Measurements from ENCODE around the gene PROCA1.
A peak's percentile ranks its signal among the peaks of the same experiment; 100 is the strongest.

PROCA1 gene, protein sequence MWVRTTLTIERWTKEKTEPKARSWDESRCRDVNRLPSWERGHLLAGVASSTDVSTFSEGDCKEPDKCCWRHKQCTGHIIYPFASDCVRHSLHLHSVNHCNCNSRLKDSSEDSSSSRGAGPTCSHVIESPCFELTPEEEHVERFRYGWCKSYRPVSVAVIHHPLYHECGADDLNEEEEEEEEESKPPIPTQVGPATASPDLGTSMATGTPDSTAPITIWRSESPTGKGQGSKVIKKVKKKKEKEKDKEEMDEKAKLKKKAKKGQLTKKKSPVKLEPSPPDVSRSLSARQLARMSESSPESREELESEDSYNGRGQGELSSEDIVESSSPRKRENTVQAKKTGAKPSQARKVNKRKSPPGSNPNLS

DNA sequence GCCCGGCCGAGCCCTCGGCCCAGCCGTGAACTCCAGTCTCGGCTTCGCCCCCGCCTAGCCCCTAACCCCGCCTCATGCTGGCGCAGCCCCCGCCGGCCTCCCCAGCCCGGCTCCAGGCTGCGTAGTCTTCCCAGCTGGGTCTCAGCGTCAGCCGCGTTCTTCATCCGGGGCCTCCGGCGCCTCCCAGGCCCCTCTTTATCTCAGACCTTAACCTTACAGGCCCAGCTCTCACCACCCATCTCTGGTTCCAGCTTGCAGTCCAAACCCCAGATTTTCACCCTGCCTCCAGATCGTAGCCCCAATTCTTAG, at the start of gene PROCA1:
Gene PROCA1 (minus strand): TSS at position 166 of the 309 bp plus-strand sequence. CDS start 228 bp downstream, outside the sequence.
- DNase-seq: no peak

DNA sequence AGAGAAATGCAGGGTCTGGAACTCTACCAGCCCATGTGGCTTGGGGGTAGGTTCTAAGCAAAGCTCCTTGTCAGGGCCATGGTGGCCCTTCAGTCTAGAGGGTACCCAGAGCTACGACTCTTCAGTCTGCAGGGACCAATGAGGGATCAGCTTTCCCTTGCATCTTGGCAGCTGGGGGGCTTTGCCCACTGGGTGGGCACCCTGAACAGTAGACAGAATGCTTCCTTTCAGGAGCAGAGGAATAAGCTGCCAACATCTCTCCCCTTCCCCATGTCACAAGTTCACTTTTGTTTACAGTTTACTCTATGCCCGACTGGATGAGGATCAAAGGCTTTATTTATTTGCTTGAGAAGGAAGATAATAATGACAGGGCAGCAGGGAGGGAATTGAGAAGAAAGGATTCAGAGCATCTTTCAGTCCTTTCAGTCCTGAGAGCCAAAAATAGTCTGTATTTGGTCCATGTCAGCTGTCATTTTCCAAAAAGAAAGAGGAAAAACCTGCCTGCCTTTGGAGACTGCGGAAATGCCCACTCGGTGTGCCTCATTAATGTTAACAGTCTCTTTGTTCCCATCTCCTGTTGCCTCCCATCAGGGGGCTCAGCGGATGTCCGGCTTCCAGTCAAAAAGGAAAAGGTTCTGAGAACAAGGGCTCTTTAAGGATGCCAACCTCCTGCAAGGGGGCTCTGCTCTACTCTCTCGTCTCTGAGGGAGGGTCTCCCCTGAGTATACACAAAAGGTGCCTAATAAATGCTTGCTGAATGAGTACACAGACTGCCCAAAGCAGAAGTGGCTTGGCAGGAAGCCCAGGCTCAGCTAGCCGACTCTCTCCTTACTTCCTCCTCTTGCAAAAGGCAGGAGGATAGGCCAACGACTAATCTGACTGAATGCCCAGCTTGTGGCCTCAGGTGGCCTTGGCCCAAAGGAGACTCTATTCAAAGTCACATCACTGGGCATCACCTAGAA, 49.2 kb upstream of the PROCA1 start:
- peak; percentile 69 for DNase-seq

DNA sequence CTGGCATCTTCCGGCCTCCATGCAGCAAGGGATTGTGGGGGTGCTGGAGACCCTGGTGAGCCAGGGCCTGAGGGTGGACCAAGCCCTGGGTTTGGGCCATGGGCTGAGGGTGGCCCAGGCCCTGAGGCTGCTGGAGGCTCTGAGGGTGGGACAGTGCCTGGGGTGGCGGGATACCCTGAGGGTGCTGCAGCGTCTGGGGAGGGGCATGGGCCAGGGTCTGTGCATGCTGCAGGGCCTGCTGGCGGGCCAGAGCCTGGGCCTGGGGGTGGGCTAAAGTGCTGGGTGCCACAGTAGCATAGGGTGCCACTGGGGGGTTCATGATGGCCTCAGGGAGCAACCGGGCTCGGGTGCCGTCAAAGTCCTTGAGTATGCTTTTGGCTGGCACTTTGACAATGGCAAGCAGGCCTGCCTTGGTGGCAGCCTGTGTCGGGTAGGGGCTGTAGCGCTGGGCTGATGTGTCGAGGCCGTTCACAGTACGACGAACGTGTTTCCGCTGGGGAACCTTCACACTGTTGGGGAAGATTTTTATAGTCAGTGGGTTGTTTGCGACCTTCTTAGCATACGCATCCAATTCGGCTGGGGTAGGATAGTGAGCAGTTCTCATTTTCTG, 47.7 kb upstream of the PROCA1 start:
- no peak for DNase-seq

DNA sequence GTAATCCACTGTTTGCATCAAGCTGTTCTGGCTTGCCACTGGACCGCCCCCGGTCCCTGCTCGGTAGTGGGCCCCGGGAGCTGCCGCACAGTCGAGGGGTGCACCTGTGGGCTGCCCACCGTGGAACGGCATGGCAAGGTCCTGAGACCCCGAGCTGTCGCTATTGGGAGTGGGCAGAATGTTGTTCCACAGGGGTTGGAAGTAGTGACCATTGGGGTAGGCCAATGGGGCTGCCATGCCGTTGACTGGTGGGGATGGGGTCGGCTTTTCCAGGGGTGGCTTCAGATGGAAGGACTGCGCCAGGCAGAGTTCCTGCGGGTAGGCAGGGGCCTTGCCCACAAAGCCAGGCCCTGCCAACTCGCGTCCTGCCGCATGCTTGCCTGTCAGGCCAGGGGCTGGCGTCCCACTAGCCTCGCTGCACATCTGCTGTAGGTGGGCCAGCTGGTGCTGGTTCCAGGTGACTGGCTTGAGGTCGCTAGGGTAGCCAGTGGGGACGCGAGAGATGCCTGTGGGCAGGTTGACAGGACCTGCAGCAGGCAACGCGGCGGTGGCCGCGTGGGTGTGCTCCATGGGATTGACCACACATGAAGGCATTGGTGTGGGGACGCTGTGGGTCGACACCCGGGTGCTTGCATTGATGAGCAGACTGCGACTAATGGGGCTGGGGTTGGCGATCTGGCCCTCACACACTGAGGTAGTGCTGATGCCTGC, 46.9 kb upstream of the PROCA1 start:
- no peak for DNase-seq

DNA sequence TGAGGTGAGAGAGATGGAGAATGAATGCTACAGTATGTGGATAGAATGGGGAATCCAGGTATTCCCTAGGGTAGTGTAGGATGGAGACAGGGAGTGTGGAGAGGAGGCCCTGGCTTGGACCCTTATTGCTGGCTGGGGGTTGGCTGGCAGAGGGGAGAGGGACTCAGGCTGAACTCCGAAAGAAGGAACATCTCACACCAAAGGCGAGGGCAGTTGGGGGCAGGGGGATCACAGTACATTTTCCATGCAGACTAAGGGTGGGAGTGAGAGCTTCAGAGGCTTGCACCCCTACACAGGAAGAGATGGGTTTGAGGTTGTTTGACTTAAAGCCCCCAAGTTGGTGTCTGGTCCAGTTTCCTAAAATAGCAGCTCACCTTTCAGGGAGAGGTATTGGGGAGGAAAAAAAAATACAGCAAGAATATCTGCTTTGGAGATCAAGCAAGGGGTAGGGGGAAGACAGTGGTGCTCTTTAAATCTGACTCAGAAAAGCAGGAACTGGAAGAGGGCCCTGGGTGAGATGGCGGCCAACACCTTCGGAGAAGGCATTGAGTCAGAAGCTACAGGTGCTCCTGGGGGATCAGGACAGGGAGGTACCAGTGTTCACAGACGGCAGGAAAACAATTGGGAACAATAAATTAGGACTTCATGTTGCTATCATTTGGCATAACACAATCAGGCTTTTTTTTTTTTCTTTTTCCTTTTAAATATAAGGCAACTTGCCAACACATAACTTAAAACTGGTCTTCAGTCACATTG, 44.5 kb upstream of the PROCA1 start:
- DNase-seq: no peak

DNA sequence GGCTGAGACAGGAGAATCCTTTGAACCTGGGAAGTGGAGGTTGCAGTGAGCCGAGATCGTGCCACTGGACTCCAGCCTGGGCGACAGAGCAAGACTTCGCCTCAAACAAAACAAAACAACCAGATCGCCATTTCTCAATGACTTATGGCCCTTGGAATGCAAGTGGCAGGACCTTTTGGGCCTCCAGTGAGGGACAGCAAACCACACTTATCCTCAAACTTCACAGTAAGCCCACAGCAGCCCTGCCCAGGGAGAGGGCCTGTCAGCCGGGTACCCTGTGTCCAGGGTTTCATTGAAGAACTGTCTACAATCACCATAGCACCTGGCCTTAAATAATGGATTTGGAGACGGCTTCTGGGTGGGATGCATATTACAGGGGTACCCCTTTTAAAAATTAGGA, 43.8 kb upstream of the PROCA1 start:
- no peak for DNase-seq

DNA sequence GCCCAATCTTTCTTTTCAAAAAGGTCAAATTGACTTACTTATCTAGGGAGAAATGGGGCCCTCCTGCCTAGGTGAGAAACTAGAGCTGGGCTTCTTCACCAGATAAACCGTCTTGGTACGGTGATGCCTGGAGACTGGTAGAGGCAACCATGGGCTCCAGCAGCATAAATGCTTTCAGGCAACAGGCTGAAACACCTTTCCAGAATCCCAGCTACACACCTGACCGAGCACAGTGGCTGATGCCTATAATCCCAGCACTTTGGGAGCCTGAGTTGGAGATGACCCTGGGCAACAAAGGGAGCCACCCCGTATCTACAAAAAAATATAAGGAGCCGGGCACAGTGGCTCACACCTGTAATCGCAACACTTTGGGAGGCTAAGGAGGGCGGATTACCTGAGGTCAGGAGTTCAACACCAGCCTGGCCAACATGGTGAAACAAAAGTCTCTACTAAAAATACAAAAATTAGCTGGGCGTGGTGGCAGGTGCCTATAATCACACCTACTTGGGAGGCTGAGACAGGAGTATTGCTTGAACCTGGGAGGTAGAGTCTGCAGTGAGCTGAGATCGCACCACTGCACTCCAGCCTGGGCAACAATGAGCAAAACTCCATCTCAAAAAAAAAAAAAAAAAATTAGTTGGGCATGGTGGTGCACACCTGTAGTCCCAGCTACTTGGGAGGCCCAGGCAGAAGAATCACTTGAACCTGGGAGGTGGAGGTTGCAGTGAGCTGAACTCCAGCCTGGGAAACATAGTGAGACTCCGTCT, 40.1 kb upstream of the PROCA1 start:
- no peak for DNase-seq

DNA sequence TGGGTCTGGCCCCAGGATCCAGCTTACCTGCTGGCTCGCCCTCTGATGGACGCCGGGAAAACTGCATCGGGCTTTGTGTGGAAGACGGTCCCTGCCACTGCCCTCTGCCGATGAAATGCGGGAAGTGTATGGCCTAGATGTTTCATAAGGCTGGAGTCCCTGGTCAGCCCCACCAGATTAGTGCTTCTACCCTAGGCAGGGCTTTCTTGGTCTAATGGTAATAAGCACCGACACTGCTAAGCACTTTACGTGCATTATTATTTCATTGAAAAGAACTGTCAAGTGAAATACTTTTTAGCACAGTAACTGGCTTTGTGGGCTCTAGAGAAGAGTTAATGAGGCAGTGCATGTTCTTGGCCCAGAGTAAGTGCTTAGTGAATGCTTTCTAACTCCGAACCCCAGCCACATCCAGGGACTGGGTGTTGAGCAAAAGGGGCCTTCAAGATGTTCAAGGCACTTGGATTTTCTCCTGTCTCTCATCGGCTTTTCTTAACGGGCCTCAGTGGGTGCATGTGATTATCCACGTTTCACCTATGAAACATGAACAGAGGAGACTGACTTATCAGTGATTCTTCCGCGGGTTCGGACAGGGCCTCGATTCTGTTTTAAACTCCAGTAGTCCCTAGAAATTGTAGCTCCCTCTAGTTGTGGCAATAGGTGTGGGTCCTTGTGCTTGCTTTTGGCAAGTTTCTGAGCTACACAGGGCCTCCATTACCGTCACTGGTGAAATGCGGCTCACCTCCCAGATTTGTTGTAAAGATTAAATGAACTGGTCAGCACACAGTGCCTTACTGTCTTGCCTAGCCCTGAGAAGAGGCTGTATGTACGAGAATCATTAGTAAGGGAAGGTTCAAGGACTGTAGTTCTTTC, 38.7 kb upstream of the PROCA1 start:
- DNase-seq: peak; percentile 86

DNA sequence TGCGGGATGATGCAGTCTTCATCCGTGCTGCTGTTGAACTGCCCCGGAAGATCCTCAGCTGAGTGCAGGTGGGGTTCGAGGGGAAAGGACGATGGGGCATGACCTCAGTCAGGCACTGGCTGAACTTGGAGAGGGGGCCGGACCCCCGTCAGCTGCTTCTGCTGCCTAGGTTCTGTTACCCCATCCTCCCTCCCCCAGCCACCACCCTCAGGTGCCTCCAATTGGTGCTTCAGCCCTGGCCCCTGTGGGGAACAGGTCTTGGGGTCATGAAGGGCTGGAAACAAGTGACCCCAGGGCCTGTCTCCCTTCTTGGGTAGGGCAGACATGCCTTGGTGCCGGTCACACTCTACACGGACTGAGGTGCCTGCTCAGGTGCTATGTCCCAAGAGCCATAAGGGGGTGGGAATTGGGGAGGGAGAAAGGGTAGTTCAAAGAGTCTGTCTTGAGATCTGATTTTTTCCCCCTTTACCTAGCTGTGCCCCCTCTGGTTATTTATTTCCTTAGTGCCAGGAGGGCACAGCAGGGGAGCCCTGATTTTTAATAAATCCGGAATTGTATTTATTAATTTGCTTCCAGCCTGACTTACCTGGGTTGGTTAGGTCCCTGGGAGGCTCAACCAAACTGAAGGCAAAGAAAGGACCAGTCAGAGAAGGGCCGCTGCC, 38.0 kb upstream of the PROCA1 start:
- DNase-seq: no peak

DNA sequence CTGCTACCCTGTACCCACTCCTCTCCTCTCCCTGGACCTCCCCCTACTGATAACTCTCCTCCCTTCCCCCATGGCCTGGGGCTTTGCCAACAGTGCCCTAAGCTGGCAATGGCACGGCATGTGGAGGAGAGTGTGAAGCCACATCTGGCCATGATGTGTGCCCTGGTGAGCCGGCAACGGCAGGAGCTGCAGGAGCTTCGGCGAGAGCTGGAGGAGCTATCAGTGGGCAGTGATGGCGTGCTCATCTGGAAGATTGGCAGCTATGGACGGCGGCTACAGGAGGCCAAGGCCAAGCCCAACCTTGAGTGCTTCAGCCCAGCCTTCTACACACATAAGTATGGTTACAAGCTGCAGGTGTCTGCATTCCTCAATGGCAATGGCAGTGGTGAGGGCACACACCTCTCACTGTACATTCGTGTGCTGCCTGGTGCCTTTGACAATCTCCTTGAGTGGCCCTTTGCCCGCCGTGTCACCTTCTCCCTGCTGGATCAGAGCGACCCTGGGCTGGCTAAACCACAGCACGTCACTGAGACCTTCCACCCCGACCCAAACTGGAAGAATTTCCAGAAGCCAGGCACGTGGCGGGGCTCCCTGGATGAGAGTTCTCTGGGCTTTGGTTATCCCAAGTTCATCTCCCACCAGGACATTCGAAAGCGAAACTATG, 37.3 kb upstream of the PROCA1 start:
- no peak for DNase-seq

DNA sequence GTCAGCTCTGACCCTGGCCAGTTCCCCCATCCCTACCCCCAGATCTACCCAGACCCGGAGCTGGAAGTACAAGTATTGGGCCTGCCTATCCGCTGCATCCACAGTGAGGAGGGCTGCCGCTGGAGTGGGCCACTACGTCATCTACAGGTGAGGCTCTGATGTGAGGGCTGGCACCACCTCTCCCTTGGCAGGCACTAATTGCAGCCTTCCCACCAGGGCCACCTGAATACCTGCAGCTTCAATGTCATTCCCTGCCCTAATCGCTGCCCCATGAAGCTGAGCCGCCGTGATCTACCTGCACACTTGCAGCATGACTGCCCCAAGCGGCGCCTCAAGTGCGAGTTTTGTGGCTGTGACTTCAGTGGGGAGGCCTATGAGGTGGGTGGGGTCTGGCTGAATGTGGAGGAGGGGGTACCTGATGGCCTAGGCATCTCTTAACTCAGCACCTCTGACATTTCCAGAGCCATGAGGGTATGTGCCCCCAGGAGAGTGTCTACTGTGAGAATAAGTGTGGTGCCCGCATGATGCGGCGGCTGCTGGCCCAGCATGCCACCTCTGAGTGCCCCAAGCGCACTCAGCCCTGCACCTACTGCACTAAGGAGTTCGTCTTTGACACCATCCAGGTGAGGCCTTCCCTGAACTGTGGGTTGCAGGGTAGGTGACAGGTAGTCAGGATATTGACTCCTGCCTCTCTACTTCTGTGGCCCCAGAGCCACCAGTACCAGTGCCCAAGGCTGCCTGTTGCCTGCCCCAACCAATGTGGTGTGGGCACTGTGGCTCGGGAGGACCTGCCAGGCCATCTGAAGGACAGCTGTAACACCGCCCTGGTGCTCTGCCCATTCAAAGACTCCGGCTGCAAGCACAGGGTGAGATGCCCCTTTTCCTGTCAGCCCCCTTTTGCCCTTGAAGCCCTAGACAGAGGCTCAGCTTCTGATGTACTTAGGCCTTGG, 36.4 kb upstream of the PROCA1 start:
- DNase-seq: no peak

DNA sequence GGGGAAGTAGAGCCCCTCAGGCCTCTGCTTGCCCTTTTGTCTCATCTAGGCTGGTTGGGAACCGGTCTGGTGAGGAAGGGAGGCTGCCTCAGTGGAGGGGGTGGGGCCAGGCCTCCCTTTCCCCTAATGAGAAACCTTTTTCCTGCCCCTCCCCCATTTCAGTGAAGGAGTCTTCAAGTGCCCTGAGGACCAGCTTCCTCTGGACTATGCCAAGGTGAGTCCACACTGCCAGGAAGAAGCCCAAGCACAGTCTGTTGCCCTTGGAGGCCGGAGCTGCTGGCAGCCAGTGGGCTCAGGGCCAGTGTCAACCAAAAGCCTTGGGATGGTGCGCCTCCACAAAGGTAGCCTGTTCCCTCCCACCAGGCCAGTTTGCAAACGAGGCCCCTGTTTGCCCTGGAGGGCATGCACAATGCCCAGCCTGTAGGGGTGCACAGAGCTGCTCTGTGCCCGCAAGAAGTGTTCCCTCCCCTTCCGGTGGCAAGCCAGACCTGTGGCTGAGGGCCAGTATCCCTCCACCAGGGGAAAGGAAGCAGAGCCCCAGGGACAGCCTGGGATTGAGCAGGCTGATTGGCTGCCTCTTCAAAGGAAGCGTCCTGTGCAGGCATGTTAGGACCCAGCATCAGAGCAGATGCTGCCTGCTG, 35.5 kb upstream of the PROCA1 start:
- DNase-seq: no peak

DNA sequence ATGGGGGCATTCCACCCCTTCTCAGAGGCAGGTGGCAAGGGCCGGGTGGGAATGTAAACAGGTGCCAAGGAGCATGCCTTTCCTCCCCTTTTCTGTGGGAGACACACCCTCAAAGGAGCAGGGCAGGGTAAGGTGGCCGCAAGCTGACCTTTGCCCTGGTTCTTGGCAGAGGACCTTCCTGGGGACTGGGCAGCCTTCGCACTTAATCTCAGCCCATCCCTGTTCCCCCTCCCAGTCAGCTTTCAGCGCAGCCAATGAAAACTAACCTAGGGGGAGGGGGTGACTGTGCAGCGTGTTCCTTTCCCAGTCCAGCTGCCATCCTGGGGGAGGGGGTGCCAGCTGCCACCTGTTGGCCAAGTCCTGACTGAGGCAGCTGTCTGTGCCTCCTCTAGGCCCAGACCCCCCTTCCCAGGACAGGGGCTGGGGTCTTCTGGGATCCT, 34.9 kb upstream of the PROCA1 start:
- DNase-seq: peak; percentile 40

DNA sequence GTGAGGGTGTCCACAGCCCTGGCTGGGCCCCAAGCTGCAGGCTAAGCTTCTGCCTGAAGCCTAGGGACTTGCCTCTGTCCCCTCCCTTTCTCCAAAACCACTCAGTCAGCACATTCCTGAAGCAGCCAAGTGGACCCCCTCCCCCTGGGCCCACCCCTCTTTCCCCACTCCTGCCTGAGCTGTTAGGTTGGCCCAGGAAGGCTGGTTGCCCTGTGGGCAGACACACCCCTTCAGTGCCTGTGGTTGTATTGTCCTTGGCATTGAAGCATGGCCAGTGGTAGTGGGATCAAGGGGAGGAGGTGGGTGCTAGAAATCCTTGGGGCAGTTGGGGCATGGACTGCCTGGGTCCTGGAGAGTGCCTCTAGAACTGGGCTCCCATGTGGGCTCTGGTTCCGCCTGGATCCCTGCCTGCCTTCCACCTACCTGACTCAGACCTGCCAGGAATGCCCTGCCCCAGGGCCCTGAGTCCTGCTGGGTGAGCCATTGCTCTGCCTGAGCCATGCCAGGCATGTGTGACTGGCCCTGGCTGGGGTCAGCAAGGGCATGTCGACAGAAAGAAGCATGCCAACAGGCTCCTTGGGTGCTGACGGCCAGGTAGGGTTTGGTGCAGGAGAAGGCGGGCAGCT, 34.2 kb upstream of the PROCA1 start:
- DNase-seq: no peak

DNA sequence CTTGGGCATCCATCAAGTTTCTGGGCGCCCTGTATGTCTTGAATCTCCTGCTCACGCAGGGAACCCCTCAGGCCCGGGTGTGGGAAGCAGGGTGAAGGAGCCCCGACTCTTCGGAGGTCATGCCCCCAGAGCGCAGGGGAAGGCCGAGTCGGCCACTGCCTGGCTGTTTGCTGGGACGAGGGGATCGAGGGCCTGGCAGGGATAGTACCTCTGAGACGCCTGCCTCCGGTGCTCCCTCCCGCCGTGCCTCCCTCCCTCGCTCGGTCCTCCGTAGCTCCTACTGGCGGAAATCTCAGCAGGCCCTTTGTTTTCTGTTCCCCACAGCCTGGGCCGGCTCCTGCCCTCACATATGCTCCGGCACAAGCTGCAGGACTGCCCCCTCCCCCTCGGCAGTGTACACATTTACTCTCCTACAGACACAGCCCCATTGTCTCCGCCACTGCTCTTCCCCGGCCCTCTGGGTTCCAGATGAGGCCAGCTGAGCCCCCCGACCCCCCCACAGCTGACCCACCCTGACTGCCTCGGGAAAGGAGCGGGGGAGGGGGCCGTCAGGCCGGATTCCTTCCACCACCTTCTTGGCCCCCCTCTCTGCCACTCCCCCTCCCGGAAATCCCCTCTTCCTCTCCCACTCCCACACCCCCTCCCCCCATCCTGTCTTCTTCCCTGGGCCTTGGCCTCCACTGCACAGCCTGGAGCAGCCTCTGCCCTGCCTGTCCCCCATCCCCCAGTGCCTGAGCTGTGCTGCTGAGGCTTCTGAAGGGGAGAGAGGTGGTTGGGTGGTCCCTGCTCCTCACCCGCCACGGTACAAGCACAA, 33.5 kb upstream of the PROCA1 start:
- peak; percentile 58 for DNase-seq
